IMR-90 (cell line): ENCODE results near the gene API5. TPM values are rescaled to one million over a fixed set of nuclear protein-coding genes. Genes with fewer than 3 reads are reported as not detected.

ENCODE experiments used
- ATAC-seq: fragments of 200-7000 bp; cut with Tn5 transposase; 2 replicates; pipeline ENCODE4 v1.9.1; 2020; ENCODE audit warnings: low read depth, mild to moderate bottlenecking, moderate library complexity
- BruUV-seq: library from RNA; stranded (reverse); fragments of 400-500 nt; replicated peaks from 2 replicates; lab custom pipeline; 2021; lab: Mats Ljungman, UMichigan
- CTCF ChIA-PET: fragments of 300-600 bp; formaldehyde crosslinking; extraction: SDS; loops from one replicate; lab custom pipeline; 2021; ENCODE audit warnings: antibody characterized with exemption; lab: Yijun Ruan, JAX
- POLR2A ChIA-PET: fragments of 300-600 bp; sonication (Branson Sonifier 250); formaldehyde crosslinking; loops from one replicate; lab custom pipeline; 2022; ENCODE audit warnings: antibody characterized with exemption; ENCODE audit not compliant: unreplicated experiment; lab: Charles Lee
- DNase-seq: peaks from one replicate; pipeline ENCODE4 v3.0.0; 2013
- H2AFZ ChIP-seq: replicated peaks from 2 replicates; pipeline ENCODE3; 2013; ENCODE audit warnings: low read length, mild to moderate bottlenecking; ENCODE audit not compliant: poor library complexity
- H2AK5ac ChIP-seq: 2 replicates; pipeline ENCODE4 v1.6.1; 2013; ENCODE audit warnings: low read depth, low read length, inconsistent platforms
- H2AK9ac ChIP-seq: replicated peaks from 2 replicates; pipeline ENCODE3; 2013; ENCODE audit warnings: mild to moderate bottlenecking, low read depth, low read length, moderate library complexity; ENCODE audit not compliant: poor library complexity
- H2BK120ac ChIP-seq: 2 replicates; pipeline ENCODE4 v1.6.1; 2013; ENCODE audit warnings: low read depth, low read length, inconsistent platforms
- H2BK15ac ChIP-seq: 3 replicates; pipeline ENCODE4 v1.6.1; 2013; ENCODE audit warnings: low read depth, low read length, inconsistent platforms
- H2BK20ac ChIP-seq: 2 replicates; pipeline ENCODE4 v1.6.1; 2013; ENCODE audit warnings: low read depth, mild to moderate bottlenecking, inconsistent platforms, low read length, moderate library complexity
- H2BK5ac ChIP-seq: 2 replicates; pipeline ENCODE4 v1.6.1; 2013; ENCODE audit warnings: mild to moderate bottlenecking, low read depth, low read length, inconsistent platforms; ENCODE audit not compliant: poor library complexity, severe bottlenecking
- H3K14ac ChIP-seq: replicated peaks from 2 replicates; pipeline ENCODE4 v1.6.1; 2013; ENCODE audit warnings: low read depth, low read length, inconsistent platforms
- H3K18ac ChIP-seq: 2 replicates; pipeline ENCODE4 v1.6.1; 2013; ENCODE audit warnings: low read depth, low read length, control low read depth
- H3K23ac ChIP-seq: 2 replicates; pipeline ENCODE4 v1.6.1; 2013; ENCODE audit warnings: low read depth, low read length, inconsistent platforms
- H3K27ac ChIP-seq: 2 replicates; pipeline ENCODE4 v1.5.1; 2013; ENCODE audit warnings: mild to moderate bottlenecking, control low read depth, low read length; ENCODE audit not compliant: insufficient read depth
- H3K27me3 ChIP-seq: 2 replicates; pipeline ENCODE4 v1.6.1; 2013; ENCODE audit warnings: low read length; ENCODE audit not compliant: control insufficient read depth, insufficient read depth
- H3K36me3 ChIP-seq: 2 replicates; pipeline ENCODE4 v1.6.1; 2013; ENCODE audit warnings: low read length, mixed read lengths; ENCODE audit not compliant: control insufficient read depth, insufficient read depth
- H3K4ac ChIP-seq: 2 replicates; pipeline ENCODE4 v1.6.1; 2013; ENCODE audit warnings: low read depth, low read length, inconsistent platforms
- H3K4me1 ChIP-seq: 2 replicates; pipeline ENCODE4 v1.6.1; 2013; ENCODE audit warnings: low read length, mixed read lengths; ENCODE audit not compliant: control insufficient read depth, insufficient read depth
- H3K4me2 ChIP-seq: 2 replicates; pipeline ENCODE4 v1.6.1; 2013; ENCODE audit warnings: low read depth, mild to moderate bottlenecking, control low read depth, low read length, moderate library complexity
- H3K4me3 ChIP-seq: 2 replicates; pipeline ENCODE4 v1.5.1; 2013; ENCODE audit warnings: low read depth, mild to moderate bottlenecking, control low read depth, low read length, moderate library complexity; ENCODE audit not compliant: insufficient read depth
- H3K56ac ChIP-seq: 2 replicates; pipeline ENCODE4 v1.6.1; 2013; ENCODE audit warnings: low read length, inconsistent platforms; ENCODE audit not compliant: insufficient read depth; ENCODE audit errors: extremely low read depth
- H3K79me1 ChIP-seq, 2 experiments: 2 replicates each; pipeline ENCODE4 v1.6.1; 2013; ENCODE audit warnings: low read length in 2 of 2, inconsistent platforms in 1 of 2, low read depth in 1 of 2
- H3K9ac ChIP-seq: 2 replicates; pipeline ENCODE4 v1.6.1; 2013; ENCODE audit warnings: low read depth, low read length, control low read depth
- H3K9me1 ChIP-seq: 2 replicates; pipeline ENCODE4 v1.6.1; 2013; ENCODE audit warnings: low read length, inconsistent platforms; ENCODE audit not compliant: insufficient read depth
- H3K9me3 ChIP-seq: 2 replicates; pipeline ENCODE4 v1.6.1; 2013; ENCODE audit warnings: low read length; ENCODE audit not compliant: control insufficient read depth, insufficient read depth
- H4K20me1 ChIP-seq: 2 replicates; pipeline ENCODE4 v1.6.1; 2013; ENCODE audit warnings: low read length, inconsistent platforms; ENCODE audit not compliant: insufficient read depth
- H4K5ac ChIP-seq: 2 replicates; pipeline ENCODE4 v1.6.1; 2013; ENCODE audit warnings: mild to moderate bottlenecking, low read depth, low read length, control low read depth
- H4K8ac ChIP-seq, 2 experiments: 2 replicates each; pipeline ENCODE4 v1.6.1; 2013; ENCODE audit warnings: low read depth in 2 of 2, low read length in 2 of 2, control low read depth in 1 of 2, inconsistent platforms in 1 of 2
- H4K91ac ChIP-seq: 2 replicates; pipeline ENCODE4 v1.6.1; 2013; ENCODE audit warnings: low read depth, low read length, inconsistent platforms; ENCODE audit not compliant: insufficient read depth
- CEBPB ChIP-seq: IDR thresholded peaks from 2 replicates; pipeline ENCODE4 v1.6.1; 2012; ENCODE audit warnings: low read depth, low read length, improper control_type of control experiment
- WGBS, 2 experiments: methylation state at CpG; one replicate each; pipeline versions ENCODE4 v1.1.5 to v1.1.7; 2013; ENCODE audit warnings: missing lambda C conversion rate in 2 of 2; ENCODE audit not compliant: insufficient read length in 1 of 2; ENCODE audit errors: extremely low coverage in 2 of 2; 5-methylcytosine and 5-hydroxymethylcytosine counted together
- dilution Hi-C: fragments of 300-500 bp; cut with HindIII; formaldehyde crosslinking; loops from one replicate; pipeline ENCODE4 v1.14.3; 2018; ENCODE audit warnings: low sequenced_read_pairs; ENCODE audit not compliant: unreplicated experiment
- in situ Hi-C: fragments of 300-500 bp; cut with MboI; formaldehyde crosslinking; loops from 3 replicates; pipeline ENCODE4 v1.14.3; 2019; ENCODE audit warnings: low sequenced_read_pairs, inconsistent platforms, mixed read lengths
- intact Hi-C: fragments of 100-400 bp; cut with micrococcal nuclease; formaldehyde crosslinking; loops from 2 replicates; pipeline ENCODE4 v1.10.0; 2022
- polyA plus RNA-seq, 3 experiments: library from polyadenylated mRNA; depleted of rRNA; stranded (reverse); fragments of >200 nt; gene quantifications; 2 replicates each; pipeline ENCODE4 v1.2.3, GENCODE V29; 2012; ENCODE audit warnings: low replicate concordance in 1 of 3
- total RNA-seq: library from RNA; depleted of rRNA; stranded (reverse); fragments of >200 nt; gene quantifications from 2 replicates; pipeline ENCODE4 v1.2.3, GENCODE V29; 2012
- TF ChIP-seq, protein P1 (sequence below): fragments of 150-350 bp; IDR thresholded peaks from 2 replicates; pipeline ENCODE4 v1.6.1; 2016; ENCODE audit warnings: low read depth, mild to moderate bottlenecking, low read length, moderate library complexity, borderline replicate concordance

API5 gene
- total and polyA plus RNA-seq, 2 of the 4 experiments (the other 2 are of a cell fraction): 44.9 to 59.9 TPM

DNA sequence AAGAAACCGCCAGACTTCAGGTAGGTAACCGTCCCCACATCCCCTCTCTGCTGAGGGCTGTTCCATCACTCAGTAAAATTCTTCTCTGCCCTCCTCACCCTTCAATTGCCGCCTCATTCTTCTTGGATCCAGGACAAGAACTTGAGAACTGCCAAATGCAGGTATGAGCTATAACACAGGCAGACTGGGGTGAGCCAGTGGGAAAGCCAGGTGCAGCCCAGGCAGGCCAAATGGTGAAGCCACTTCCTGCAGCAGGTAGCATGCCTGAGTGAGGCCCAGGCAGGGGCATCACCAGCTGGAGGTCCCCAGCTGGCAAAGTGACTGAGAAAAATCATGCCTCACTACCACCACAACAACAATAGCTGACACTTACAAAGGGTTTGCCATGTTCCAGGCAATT is 22.4 kb upstream of the API5 start:
- Histone ChIP-seq H3K18ac (no peak overlapping the region), H4K5ac (no peak overlapping the region), H3K27ac (no peak overlapping the region), H3K14ac (no peak overlapping the region), H2AFZ (no peak overlapping the region), H4K91ac (no peak overlapping the region), H3K4me3 (no peak overlapping the region), H3K4me1 (no peaks in the 10 kb centered on the region), H3K4ac (no peak overlapping the region), H2AK5ac (no peak overlapping the region), H2BK120ac (no peak overlapping the region), H2BK5ac (no peak overlapping the region), H2AK9ac (no peak overlapping the region), H3K9me1 (no peaks in the 10 kb centered on the region), H3K23ac (no peak overlapping the region), H3K56ac (no peak overlapping the region), H3K9me3 (no peaks in the 10 kb centered on the region), H3K79me1 (no peaks in the 10 kb centered on the region), H2BK15ac (no peak overlapping the region), H3K9ac (no peak overlapping the region), H2BK20ac (no peak overlapping the region), H3K4me2 (no peak overlapping the region), H4K20me1 (no peaks in the 10 kb centered on the region), H3K27me3 (no peaks in the 10 kb centered on the region), H4K8ac (no peak overlapping the region), H3K36me3 (no peaks in the 10 kb centered on the region)
- dilution Hi-C loops: no loop called here
- TF ChIP-seq, protein P1, sequence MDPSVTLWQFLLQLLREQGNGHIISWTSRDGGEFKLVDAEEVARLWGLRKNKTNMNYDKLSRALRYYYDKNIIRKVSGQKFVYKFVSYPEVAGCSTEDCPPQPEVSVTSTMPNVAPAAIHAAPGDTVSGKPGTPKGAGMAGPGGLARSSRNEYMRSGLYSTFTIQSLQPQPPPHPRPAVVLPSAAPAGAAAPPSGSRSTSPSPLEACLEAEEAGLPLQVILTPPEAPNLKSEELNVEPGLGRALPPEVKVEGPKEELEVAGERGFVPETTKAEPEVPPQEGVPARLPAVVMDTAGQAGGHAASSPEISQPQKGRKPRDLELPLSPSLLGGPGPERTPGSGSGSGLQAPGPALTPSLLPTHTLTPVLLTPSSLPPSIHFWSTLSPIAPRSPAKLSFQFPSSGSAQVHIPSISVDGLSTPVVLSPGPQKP: no peak
- no peak for TF ChIP-seq CEBPB
- in situ Hi-C loops: loop anchor here (25.0 kb wide), 1 partner anchor 1827 kb away; the partner anchor contains the start of gene LRRC4C
- CTCF ChIA-PET: interaction anchor here (1.3 kb wide), 1 partner anchor 22 kb away, joined by 3 read pairs; no protein-coding TSS in a partner anchor
- DNase-seq (no peak), ATAC-seq (no peak)
- BruUV-seq: no TSS peak
- POLR2A ChIA-PET: no interaction called here
- intact Hi-C loops: no loop called here
- no CpG with 5 or more reads among the region's 3 CpGs for WGBS, 2 experiments
